Measurements from ENCODE around the gene JUND. TPM values are rescaled to one million over a fixed set of nuclear protein-coding genes. Genes with fewer than 3 reads are reported as not detected.

Gene JUND
- total and polyA plus RNA-seq, 9 donors, result 75.1 to 178 (median 137) TPM

GRCh38 chr19:18271433-18271841 is 10.0 kb downstream of the JUND start:
- Histone ChIP-seq H3K27me3 (ENCODE audit: control insufficient read depth, insufficient read depth, low read length) (no peaks in the 10 kb centered on the region), H3K36me3 (ENCODE audit: control insufficient read depth, insufficient read depth, low read length) (peaks cover 45% of the 10 kb centered on the region), H3K4me3 (ENCODE audit: low read length) (no peak overlapping the region), H3K27ac (ENCODE audit: low read length) (no peak overlapping the region), H3K4me1 (ENCODE audit: control insufficient read depth, insufficient read depth, low read length) (peaks cover 22% of the 10 kb centered on the region), H3K9me3 (replicated peaks; ENCODE audit: control insufficient read depth, low read depth, low read length) (no peaks in the 10 kb centered on the region)
- peak; percentile 83 for DNase-seq
- WGBS (ENCODE audit: insufficient coverage), result 100% methylated on average over 1 of the region's 6 CpGs

- Histone ChIP-seq H3K27ac (ENCODE audit: low read length) (no peak overlapping the region), H3K27me3 (ENCODE audit: control insufficient read depth, insufficient read depth, low read length) (no peaks in the 10 kb centered on the region), H3K9me3 (replicated peaks; ENCODE audit: control insufficient read depth, low read depth, low read length) (no peaks in the 10 kb centered on the region), H3K4me3 (ENCODE audit: low read length) (no peak overlapping the region), H3K36me3 (ENCODE audit: control insufficient read depth, insufficient read depth, low read length) (peaks cover 46% of the 10 kb centered on the region), H3K4me1 (ENCODE audit: control insufficient read depth, insufficient read depth, low read length) (peaks cover 11% of the 10 kb centered on the region)
- DNase-seq, result no peak
- 97% methylated on average over 4 of the region's 9 CpGs for WGBS (ENCODE audit: insufficient coverage)
These were observed 11.1 kb downstream of the JUND start for GRCh38 chr19:18270326-18270725.

- DNase-seq, result peak; percentile 58
- H3K4me3 ChIP-seq (ENCODE audit: low read length), result no peak overlapping the region
- no peaks in the 10 kb centered on the region for H3K27me3 ChIP-seq (ENCODE audit: control insufficient read depth, insufficient read depth, low read length)
- WGBS (ENCODE audit: insufficient coverage), result 62% methylated on average over 2 of the region's 2 CpGs
- peaks cover under 1% of the 10 kb centered on the region for H3K4me1 ChIP-seq (ENCODE audit: control insufficient read depth, insufficient read depth, low read length)
- H3K27ac ChIP-seq (ENCODE audit: low read length), result no peak overlapping the region
- peaks cover 54% of the 10 kb centered on the region for H3K36me3 ChIP-seq (ENCODE audit: control insufficient read depth, insufficient read depth, low read length)
- no peaks in the 10 kb centered on the region for H3K9me3 ChIP-seq (replicated peaks; ENCODE audit: control insufficient read depth, low read depth, low read length)
These were observed 12.2 kb downstream of the JUND start for GRCh38 chr19:18269070-18269723.

GRCh38 chr19:18266771-18267686 is 14.4 kb downstream of the JUND start:
- Histone ChIP-seq H3K27ac (ENCODE audit: low read length) (no peak overlapping the region), H3K36me3 (ENCODE audit: control insufficient read depth, insufficient read depth, low read length) (peaks cover 66% of the 10 kb centered on the region)
- WGBS (ENCODE audit: insufficient coverage), result 92% methylated on average over 41 of the region's 42 CpGs

GRCh38 chr19:18265582-18265981 is 15.8 kb downstream of the JUND start:
- DNase-seq, result peak; percentile 30
- WGBS (ENCODE audit: insufficient coverage), result 87% methylated on average over 5 of the region's 7 CpGs
- H3K27me3 ChIP-seq (ENCODE audit: control insufficient read depth, insufficient read depth, low read length), result no peaks in the 10 kb centered on the region

More at GRCh38 chr19:18266771-18267686, 14.4 kb downstream of the JUND start:
- no peak overlapping the region for H3K4me3 ChIP-seq (ENCODE audit: low read length)
- no peaks in the 10 kb centered on the region for H3K4me1 ChIP-seq (ENCODE audit: control insufficient read depth, insufficient read depth, low read length)
- DNase-seq, result peak; percentile 44
- no peaks in the 10 kb centered on the region for H3K9me3 ChIP-seq (replicated peaks; ENCODE audit: control insufficient read depth, low read depth, low read length)
- no peaks in the 10 kb centered on the region for H3K27me3 ChIP-seq (ENCODE audit: control insufficient read depth, insufficient read depth, low read length)

GRCh38 chr19:18264971-18265540 is 16.4 kb downstream of the JUND start:
- 94% methylated on average over 22 of the region's 23 CpGs for WGBS (ENCODE audit: insufficient coverage)
- Histone ChIP-seq H3K4me3 (ENCODE audit: low read length) (no peak overlapping the region), H3K27ac (ENCODE audit: low read length) (no peak overlapping the region), H3K27me3 (ENCODE audit: control insufficient read depth, insufficient read depth, low read length) (no peaks in the 10 kb centered on the region), H3K4me1 (ENCODE audit: control insufficient read depth, insufficient read depth, low read length) (no peaks in the 10 kb centered on the region), H3K9me3 (replicated peaks; ENCODE audit: control insufficient read depth, low read depth, low read length) (no peaks in the 10 kb centered on the region), H3K36me3 (ENCODE audit: control insufficient read depth, insufficient read depth, low read length) (peaks cover 66% of the 10 kb centered on the region)
- DNase-seq, result peak; percentile 34

More at GRCh38 chr19:18265582-18265981, 15.8 kb downstream of the JUND start:
- Histone ChIP-seq H3K27ac (ENCODE audit: low read length) (no peak overlapping the region), H3K36me3 (ENCODE audit: control insufficient read depth, insufficient read depth, low read length) (peaks cover 66% of the 10 kb centered on the region), H3K9me3 (replicated peaks; ENCODE audit: control insufficient read depth, low read depth, low read length) (no peaks in the 10 kb centered on the region), H3K4me3 (ENCODE audit: low read length) (no peak overlapping the region), H3K4me1 (ENCODE audit: control insufficient read depth, insufficient read depth, low read length) (no peaks in the 10 kb centered on the region)

DNA sequence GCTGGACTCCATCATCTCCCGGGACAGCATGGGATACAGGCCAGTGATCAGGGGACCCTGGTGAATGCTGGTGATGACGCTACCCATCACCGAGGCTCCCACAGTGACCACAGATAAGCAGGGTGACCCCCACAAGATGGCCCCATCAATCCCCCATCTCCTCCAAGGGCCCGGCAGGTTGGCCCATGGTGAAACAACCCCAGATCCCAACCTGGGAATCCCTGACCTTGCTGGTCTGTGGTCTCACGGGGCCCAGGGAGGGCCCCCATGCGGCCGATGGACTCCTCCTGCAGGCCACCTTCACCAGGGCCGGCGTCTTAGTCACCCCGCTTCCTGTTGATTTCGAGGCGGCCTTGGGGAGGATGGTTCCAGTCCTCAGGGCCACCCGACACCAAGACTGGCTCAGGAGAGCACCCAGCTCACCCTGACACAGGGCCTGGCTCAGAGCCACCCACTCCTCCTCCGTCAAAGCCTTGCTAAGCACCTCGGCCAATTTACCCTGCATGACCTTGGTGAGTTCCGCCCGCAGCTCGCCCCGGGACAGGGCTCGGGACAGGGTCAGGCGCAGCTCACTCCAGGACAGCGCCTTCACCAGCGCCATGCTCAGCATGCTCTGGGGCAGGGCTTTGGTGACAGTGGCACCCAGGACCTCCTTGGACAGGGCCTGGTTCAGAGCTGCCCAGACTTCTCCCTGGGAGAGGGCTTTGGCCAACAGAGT is 17.1 kb downstream of the JUND start:
- Histone ChIP-seq H3K4me1 (ENCODE audit: control insufficient read depth, insufficient read depth, low read length) (no peaks in the 10 kb centered on the region), H3K4me3 (ENCODE audit: low read length) (no peak overlapping the region), H3K27ac (ENCODE audit: low read length) (no peak overlapping the region), H3K36me3 (ENCODE audit: control insufficient read depth, insufficient read depth, low read length) (peaks cover 65% of the 10 kb centered on the region), H3K9me3 (replicated peaks; ENCODE audit: control insufficient read depth, low read depth, low read length) (no peaks in the 10 kb centered on the region), H3K27me3 (ENCODE audit: control insufficient read depth, insufficient read depth, low read length) (no peaks in the 10 kb centered on the region)
- DNase-seq, result peak; percentile 32
- 92% methylated on average over 23 of the region's 23 CpGs for WGBS (ENCODE audit: insufficient coverage)

- H3K4me3 ChIP-seq (ENCODE audit: low read length), result no peak overlapping the region
- H3K36me3 ChIP-seq (ENCODE audit: control insufficient read depth, insufficient read depth, low read length), result peaks cover 64% of the 10 kb centered on the region
- DNase-seq, result peak; percentile 21
- H3K4me1 ChIP-seq (ENCODE audit: control insufficient read depth, insufficient read depth, low read length), result no peaks in the 10 kb centered on the region
- no peaks in the 10 kb centered on the region for H3K9me3 ChIP-seq (replicated peaks; ENCODE audit: control insufficient read depth, low read depth, low read length)
- 86% methylated on average over 10 of the region's 16 CpGs for WGBS (ENCODE audit: insufficient coverage)
- H3K27me3 ChIP-seq (ENCODE audit: control insufficient read depth, insufficient read depth, low read length), result no peaks in the 10 kb centered on the region
- H3K27ac ChIP-seq (ENCODE audit: low read length), result no peak overlapping the region
These were observed 17.9 kb downstream of the JUND start for GRCh38 chr19:18263324-18264136.

- Histone ChIP-seq H3K9me3 (replicated peaks; ENCODE audit: control insufficient read depth, low read depth, low read length) (no peaks in the 10 kb centered on the region), H3K36me3 (ENCODE audit: control insufficient read depth, insufficient read depth, low read length) (peaks cover 63% of the 10 kb centered on the region), H3K4me1 (ENCODE audit: control insufficient read depth, insufficient read depth, low read length) (no peaks in the 10 kb centered on the region), H3K4me3 (ENCODE audit: low read length) (no peak overlapping the region), H3K27me3 (ENCODE audit: control insufficient read depth, insufficient read depth, low read length) (no peaks in the 10 kb centered on the region), H3K27ac (ENCODE audit: low read length) (no peak overlapping the region)
- 82% methylated on average over 9 of the region's 10 CpGs for WGBS (ENCODE audit: insufficient coverage)
- peak; percentile 8 for DNase-seq
These were observed 18.5 kb downstream of the JUND start for GRCh38 chr19:18262917-18263316.

Data from muscle of leg (tissue), 11 donors.